K562 (cell line): ENCODE results near the gene PCDH19. TPM values are rescaled to one million over a fixed set of nuclear protein-coding genes. Genes with fewer than 3 reads are reported as not detected.

Source experiments
- ATAC-seq: fragments of 200-7000 bp; cut with Tn5 transposase; 3 replicates; pipeline ENCODE4 v1.9.1; 2020; ENCODE audit warnings: moderate library complexity
- BruUV-seq: library from RNA; stranded (reverse); fragments of 400-500 nt; replicated peaks from 2 replicates; lab custom pipeline; 2021; lab: Mats Ljungman, UMichigan
- CTCF ChIA-PET: fragments of 300-600 bp; formaldehyde crosslinking; extraction: SDS; loops from one replicate; lab custom pipeline; 2021; ENCODE audit warnings: low intra/inter-chr PET ratio; lab: Yijun Ruan, JAX
- POLR2A ChIA-PET: fragments of 300-600, 350-650 bp; sonication (Branson Sonifier 250); formaldehyde crosslinking; extraction: SDS; loops from one replicate; lab custom pipeline; 2021; ENCODE audit warnings: antibody characterized with exemption, inconsistent platforms; lab: Yijun Ruan, JAX
- DNase-seq, 4 experiments: peaks; one replicate each; pipeline versions ENCODE4 v3.0.0 to v3.0.0-alpha.2; 2011 to 2018; ENCODE audit warnings: low spot score in 3 of 4, mixed read lengths in 3 of 4; ENCODE audit errors: extremely low read depth in 1 of 4
- FAIRE-seq: peaks from 2 replicates; lab custom pipeline; 2011; peaks lifted over from hg19 to GRCh38; lab: Jason Lieb, UNC
- H2AFZ ChIP-seq: 2 replicates; pipeline ENCODE4 v1.6.0; 2011; ENCODE audit warnings: low read depth, low read length, control low read depth, inconsistent platforms
- H3K27ac ChIP-seq: fragments of 200-600 bp; 3 replicates; pipeline ENCODE4 v1.8.0; 2011; ENCODE audit warnings: low read depth, mild to moderate bottlenecking, control low read depth, inconsistent platforms, low read length, moderate library complexity, mixed read lengths; ENCODE audit errors: extremely low read depth
- H3K27me3 ChIP-seq, 2 experiments: fragments of 300-600 bp in 1 of 2; 2 replicates in 1 of 2; 3 replicates in 1 of 2; pipeline versions ENCODE4 v1.6.0 to v1.8.0; 2011; ENCODE audit warnings: inconsistent platforms in 2 of 2, low read length in 2 of 2, mild to moderate bottlenecking in 1 of 2, mixed read lengths in 1 of 2, moderate library complexity in 1 of 2; ENCODE audit not compliant: control insufficient read depth in 2 of 2, insufficient read depth in 2 of 2
- H3K36me3 ChIP-seq: fragments of 300-600 bp; 3 replicates; pipeline ENCODE4 v1.8.0; 2011; ENCODE audit warnings: mild to moderate bottlenecking, low read length, inconsistent platforms; ENCODE audit not compliant: control insufficient read depth, insufficient read depth
- H3K4me1 ChIP-seq, 2 experiments: fragments of 200-600 bp in 1 of 2; replicated peaks in 1 of 2; 2 replicates in 1 of 2; 3 replicates in 1 of 2; pipeline versions ENCODE4 v1.5.1 to v1.8.0; 2011; ENCODE audit warnings: inconsistent platforms in 2 of 2, low read length in 2 of 2, mild to moderate bottlenecking in 1 of 2, mixed read lengths in 1 of 2, moderate library complexity in 1 of 2; ENCODE audit not compliant: control insufficient read depth in 2 of 2, insufficient read depth in 2 of 2
- H3K4me2 ChIP-seq: 2 replicates; pipeline ENCODE4 v1.6.1; 2011; ENCODE audit warnings: low read length, control low read depth, inconsistent platforms, mixed read lengths; ENCODE audit not compliant: insufficient read depth
- H3K4me3 ChIP-seq: fragments of 200-600 bp; sonication (generic), shearing (Covaris generic); 2 replicates; pipeline ENCODE4 v1.5.1; 2016; ENCODE audit warnings: control low read depth, inconsistent platforms
- H3K79me2 ChIP-seq: fragments of 200-600 bp; 3 replicates; pipeline ENCODE4 v1.8.0; 2011; ENCODE audit warnings: low read length, inconsistent platforms; ENCODE audit not compliant: control insufficient read depth, insufficient read depth
- H3K9ac ChIP-seq, 2 experiments: 2 replicates each; pipeline versions ENCODE4 v1.6.0 to v1.6.1; 2011; ENCODE audit warnings: low read depth in 2 of 2, low read length in 2 of 2, control low read depth in 1 of 2, inconsistent platforms in 1 of 2, mild to moderate bottlenecking in 1 of 2, mixed read lengths in 1 of 2; ENCODE audit not compliant: insufficient read depth in 1 of 2
- H3K9me1 ChIP-seq: one replicate; pipeline ENCODE4 v1.6.0; 2011; ENCODE audit warnings: inconsistent platforms, mild to moderate bottlenecking, low read length, moderate library complexity; ENCODE audit not compliant: control insufficient read depth, insufficient read depth
- H3K9me3 ChIP-seq: replicated peaks from 2 replicates; pipeline ENCODE4 v1.5.1; 2011; ENCODE audit warnings: low read depth, low read length, inconsistent platforms; ENCODE audit not compliant: control insufficient read depth, insufficient read depth
- H4K20me1 ChIP-seq: replicated peaks from 2 replicates; pipeline ENCODE4 v1.6.1; 2011; ENCODE audit warnings: low read length, inconsistent platforms, mixed read lengths; ENCODE audit not compliant: control insufficient read depth, insufficient read depth
- PTRF ChIP-seq: fragments of 450-650 bp; IDR thresholded peaks from 2 replicates; pipeline ENCODE4 v1.6.1; 2016; ENCODE audit warnings: mild to moderate bottlenecking, missing genetic modification characterization, missing compliant biosample characterization
- SMC3 ChIP-seq: conservative IDR thresholded peaks from 2 replicates; pipeline ENCODE4 v1.6.1; 2011; ENCODE audit warnings: low read depth, low read length, improper control_type of control experiment; ENCODE audit not compliant: insufficient read depth
- ZNF134 ChIP-seq: fragments of 250-450 bp; sonication (Bioruptor Pico); conservative IDR thresholded peaks from 2 replicates; pipeline ENCODE4 v1.4.0; 2020
- WGBS: fragments of 100-300 bp; shearing (Covaris generic); methylation state at CpG from one replicate; pipeline ENCODE4 v1.1.6; 2016; ENCODE audit warnings: low coverage, mixed read lengths; ENCODE audit not compliant: insufficient coverage; ENCODE audit errors: missing lambda C conversion rate; 5-methylcytosine and 5-hydroxymethylcytosine counted together
- in situ Hi-C: fragments of 300-500 bp; cut with MboI; formaldehyde crosslinking; loops from 4 replicates; pipeline ENCODE4 v1.15.0; 2018; ENCODE audit warnings: inconsistent platforms, mixed read lengths
- intact Hi-C: fragments of 100-400 bp; cut with micrococcal nuclease; formaldehyde crosslinking; loops from 2 replicates; pipeline ENCODE4 v1.14.2; 2022
- polyA plus RNA-seq, 8 experiments: library from polyadenylated mRNA; depleted of rRNA in 4 of 8; stranded (reverse) in 5 of 8; unstranded in 3 of 8; fragments of >200 nt; fragmentation: Nextera tagmentation in 2 of 8; fragmentation: Illumina TruSeq in 1 of 8; extraction: Ambion mirVana in 2 of 8; extraction: Trizol in 1 of 8; gene quantifications; 2 replicates each; pipeline versions ENCODE4 v1.2.1 to v1.2.3, GENCODE V29; 2011 to 2014; ENCODE audit warnings: inconsistent platforms in 1 of 8, missing spikeins in 1 of 8
- total RNA-seq, 7 experiments: library from RNA; depleted of rRNA in 6 of 7; stranded (reverse); fragments of >200 nt in 6 of 7; fragmentation: Illumina TruSeq in 2 of 7; extraction: Trizol in 2 of 7; gene quantifications; 2 replicates each; pipeline versions ENCODE4 v1.2.1 to v1.2.3, GENCODE V29; 2011 to 2021; ENCODE audit warnings: low replicate concordance in 1 of 7
- TF ChIP-seq, protein P1 (sequence below): sonication (generic); formaldehyde crosslinking; IDR thresholded peaks from 2 replicates; pipeline ENCODE4 v1.4.0; 2020; ENCODE audit warnings: mild to moderate bottlenecking, missing genetic modification reagents
- TF ChIP-seq, protein P2 (sequence below): IDR thresholded peaks from 3 replicates; pipeline ENCODE4 v1.6.1; 2011; ENCODE audit warnings: borderline replicate concordance, mild to moderate bottlenecking, moderate library complexity; ENCODE audit not compliant: insufficient read length; ENCODE audit errors: extremely low read depth
- TF ChIP-seq, protein P3 (sequence below): sonication (generic); formaldehyde crosslinking; IDR thresholded peaks from 2 replicates; pipeline ENCODE4 v1.5.0; 2020; ENCODE audit warnings: missing genetic modification reagents

The PCDH19 gene
- total and polyA plus RNA-seq, 9 of the 15 experiments (the other 6 are each of a cell fraction or from before 2014, with no cell fraction given) = not detected

DNA sequence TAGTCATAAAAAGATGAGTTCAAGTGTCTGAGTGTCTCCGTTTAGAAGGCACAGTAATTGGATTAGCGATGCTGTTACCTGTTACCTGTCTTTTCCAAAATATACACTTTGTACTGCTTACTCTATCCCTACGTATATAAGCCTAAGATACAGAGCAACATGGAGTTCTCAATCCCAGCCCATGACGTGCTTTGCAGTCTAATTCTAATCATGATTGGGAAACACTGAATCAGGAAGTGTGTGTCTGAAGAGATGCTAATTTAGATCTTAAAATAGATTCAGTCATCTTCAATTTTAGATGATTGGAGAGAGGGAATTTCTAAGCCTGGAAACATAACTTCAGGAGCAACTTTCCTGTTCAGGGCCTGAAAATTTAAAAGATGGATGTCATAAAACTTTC is 115.1 kb downstream of the PCDH19 start:
- H3K4me2 ChIP-seq = no peak overlapping the region
- H3K27me3 ChIP-seq = no peaks in the 10 kb centered on the region
- ChIA-PET CTCF (no interaction called here), POLR2A (no interaction called here)
- in situ Hi-C loops = no loop called here
- ATAC-seq (no peak), FAIRE-seq (no peak), DNase-seq (no peak)
- H3K9me1 ChIP-seq = no peaks in the 10 kb centered on the region
- TF ChIP-seq ZNF134 (CRISPR knock-in tag) (no peak), PTRF (tag) (no peak), SMC3 (no peak)
- TF ChIP-seq, protein P1, sequence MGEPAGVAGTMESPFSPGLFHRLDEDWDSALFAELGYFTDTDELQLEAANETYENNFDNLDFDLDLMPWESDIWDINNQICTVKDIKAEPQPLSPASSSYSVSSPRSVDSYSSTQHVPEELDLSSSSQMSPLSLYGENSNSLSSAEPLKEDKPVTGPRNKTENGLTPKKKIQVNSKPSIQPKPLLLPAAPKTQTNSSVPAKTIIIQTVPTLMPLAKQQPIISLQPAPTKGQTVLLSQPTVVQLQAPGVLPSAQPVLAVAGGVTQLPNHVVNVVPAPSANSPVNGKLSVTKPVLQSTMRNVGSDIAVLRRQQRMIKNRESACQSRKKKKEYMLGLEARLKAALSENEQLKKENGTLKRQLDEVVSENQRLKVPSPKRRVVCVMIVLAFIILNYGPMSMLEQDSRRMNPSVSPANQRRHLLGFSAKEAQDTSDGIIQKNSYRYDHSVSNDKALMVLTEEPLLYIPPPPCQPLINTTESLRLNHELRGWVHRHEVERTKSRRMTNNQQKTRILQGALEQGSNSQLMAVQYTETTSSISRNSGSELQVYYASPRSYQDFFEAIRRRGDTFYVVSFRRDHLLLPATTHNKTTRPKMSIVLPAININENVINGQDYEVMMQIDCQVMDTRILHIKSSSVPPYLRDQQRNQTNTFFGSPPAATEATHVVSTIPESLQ (CRISPR knock-in tag) = no peak
- BruUV-seq = no TSS peak
- no peaks in the 10 kb centered on the region for H3K9me3 ChIP-seq
- no peaks in the 10 kb centered on the region for H3K79me2 ChIP-seq
- H3K4me1 ChIP-seq = no peaks in the 10 kb centered on the region
- H4K20me1 ChIP-seq = no peaks in the 10 kb centered on the region
- no peaks in the 10 kb centered on the region for H3K36me3 ChIP-seq
- no peak overlapping the region for H3K4me3 ChIP-seq
- no peak overlapping the region for H3K9ac ChIP-seq
- H3K27ac ChIP-seq = no peak overlapping the region
- H2AFZ ChIP-seq = no peak overlapping the region
- intact Hi-C loops = no loop called here
- WGBS = 2% methylated on average over 4 of the region's 4 CpGs

DNA sequence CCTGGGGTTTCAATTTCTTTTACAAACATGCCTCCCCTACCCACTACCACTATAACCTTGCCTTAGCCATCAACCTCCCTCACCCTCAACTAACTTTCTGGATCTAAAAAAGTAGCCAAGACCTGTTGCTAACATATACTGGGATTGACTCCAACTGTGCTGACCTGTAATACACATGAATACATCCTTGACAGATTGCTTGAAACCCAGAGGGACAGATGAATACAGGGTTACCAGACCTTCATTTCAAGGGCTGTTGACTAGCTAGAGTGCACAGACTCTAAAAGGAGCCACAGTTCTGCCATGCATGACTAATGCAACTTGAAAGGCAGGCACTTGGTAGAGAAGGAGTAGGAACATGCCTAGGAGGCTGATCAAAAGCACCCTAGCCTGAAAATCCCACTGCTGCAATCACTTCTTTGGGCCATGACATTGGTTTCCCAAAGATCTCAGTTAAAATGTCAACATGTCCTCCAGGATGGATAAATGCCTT is 121.0 kb downstream of the PCDH19 start:
- Histone ChIP-seq H3K4me3 (no peak overlapping the region), H3K4me2 (no peak overlapping the region), H2AFZ (no peak overlapping the region), H3K9ac (no peak overlapping the region), H3K9me3 (no peaks in the 10 kb centered on the region), H3K79me2 (no peaks in the 10 kb centered on the region), H3K9me1 (no peaks in the 10 kb centered on the region), H3K4me1 (no peaks in the 10 kb centered on the region), H3K27ac (no peak overlapping the region), H3K27me3 (no peaks in the 10 kb centered on the region), H4K20me1 (no peaks in the 10 kb centered on the region), H3K36me3 (no peaks in the 10 kb centered on the region)
- no peak for ATAC-seq
- TF ChIP-seq, protein P2, sequence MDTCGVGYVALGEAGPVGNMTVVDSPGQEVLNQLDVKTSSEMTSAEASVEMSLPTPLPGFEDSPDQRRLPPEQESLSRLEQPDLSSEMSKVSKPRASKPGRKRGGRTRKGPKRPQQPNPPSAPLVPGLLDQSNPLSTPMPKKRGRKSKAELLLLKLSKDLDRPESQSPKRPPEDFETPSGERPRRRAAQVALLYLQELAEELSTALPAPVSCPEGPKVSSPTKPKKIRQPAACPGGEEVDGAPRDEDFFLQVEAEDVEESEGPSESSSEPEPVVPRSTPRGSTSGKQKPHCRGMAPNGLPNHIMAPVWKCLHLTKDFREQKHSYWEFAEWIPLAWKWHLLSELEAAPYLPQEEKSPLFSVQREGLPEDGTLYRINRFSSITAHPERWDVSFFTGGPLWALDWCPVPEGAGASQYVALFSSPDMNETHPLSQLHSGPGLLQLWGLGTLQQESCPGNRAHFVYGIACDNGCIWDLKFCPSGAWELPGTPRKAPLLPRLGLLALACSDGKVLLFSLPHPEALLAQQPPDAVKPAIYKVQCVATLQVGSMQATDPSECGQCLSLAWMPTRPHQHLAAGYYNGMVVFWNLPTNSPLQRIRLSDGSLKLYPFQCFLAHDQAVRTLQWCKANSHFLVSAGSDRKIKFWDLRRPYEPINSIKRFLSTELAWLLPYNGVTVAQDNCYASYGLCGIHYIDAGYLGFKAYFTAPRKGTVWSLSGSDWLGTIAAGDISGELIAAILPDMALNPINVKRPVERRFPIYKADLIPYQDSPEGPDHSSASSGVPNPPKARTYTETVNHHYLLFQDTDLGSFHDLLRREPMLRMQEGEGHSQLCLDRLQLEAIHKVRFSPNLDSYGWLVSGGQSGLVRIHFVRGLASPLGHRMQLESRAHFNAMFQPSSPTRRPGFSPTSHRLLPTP = no peak
- TF ChIP-seq, protein P3, sequence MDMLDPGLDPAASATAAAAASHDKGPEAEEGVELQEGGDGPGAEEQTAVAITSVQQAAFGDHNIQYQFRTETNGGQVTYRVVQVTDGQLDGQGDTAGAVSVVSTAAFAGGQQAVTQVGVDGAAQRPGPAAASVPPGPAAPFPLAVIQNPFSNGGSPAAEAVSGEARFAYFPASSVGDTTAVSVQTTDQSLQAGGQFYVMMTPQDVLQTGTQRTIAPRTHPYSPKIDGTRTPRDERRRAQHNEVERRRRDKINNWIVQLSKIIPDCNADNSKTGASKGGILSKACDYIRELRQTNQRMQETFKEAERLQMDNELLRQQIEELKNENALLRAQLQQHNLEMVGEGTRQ (CRISPR knock-in tag) = no peak
- no peak for DNase-seq
- in situ Hi-C loops = no loop called here
- POLR2A ChIA-PET = no interaction called here
- intact Hi-C loops = no loop called here
- no peak for FAIRE-seq
- CTCF ChIA-PET = no interaction called here
- no TSS peak for BruUV-seq
